ENCODE results near the gene ANKRD33. TPM values are rescaled to one million over a fixed set of nuclear protein-coding genes. Genes with fewer than 3 reads are reported as not detected.

Gene ANKRD33
- polyA plus RNA-seq, 1 of the 3 experiments (the other 2 are of a cell fraction), result not detected

- H3F3A ChIP-seq (replicated peaks; ENCODE audit: insufficient read depth), result no peaks in the 10 kb centered on the region
- no peaks in the 10 kb centered on the region for H3K79me2 ChIP-seq (ENCODE audit: insufficient read depth)
- no peak overlapping the region for H2AFZ ChIP-seq (ENCODE audit: low read depth)
- H3K4me1 ChIP-seq (ENCODE audit: control insufficient read depth in 1 of 2, insufficient read depth in 2 of 2, low read depth in 1 of 2, low read length in 1 of 2), result peaks cover 0 to 68% of the 10 kb centered on the region in 2 experiments; a peak in 2 of 4 replicates
- peaks cover 15% of the 10 kb centered on the region; the same call in 1 of the 2 replicates for H3K27me3 ChIP-seq (ENCODE audit: insufficient read depth)
- POLR2A ChIA-PET, result no interaction called here
- no peaks in the 10 kb centered on the region for H3K9me2 ChIP-seq
- no peak overlapping the region for H3K4me2 ChIP-seq
- no peak overlapping the region for H3K4me3 ChIP-seq (ENCODE audit: low read depth in 2 of 2, low read length in 1 of 2)
- H3K36me3 ChIP-seq (replicated peaks in 1 of 2; ENCODE audit: control insufficient read depth in 1 of 2, insufficient read depth in 2 of 2, low read length in 1 of 2), result no peaks in the 10 kb centered on the region
- WGBS (ENCODE audit: low lambda C conversion rate), result 60% methylated on average over 6 of the region's 6 CpGs
- H4K20me1 ChIP-seq (ENCODE audit: insufficient read depth), result no peaks in the 10 kb centered on the region
- CTCF ChIA-PET, result interaction anchor here (1.1 to 2.6 kb wide), 5 partner anchors 18 to 421 kb away, joined by 3 to 12 read pairs (median 9); no protein-coding TSS in a partner anchor
- TF ChIP-seq ZBTB33 (IDR thresholded peaks at IDR 0.05; ENCODE audit: borderline replicate concordance, low read depth) (no peak), CTCF (IDR thresholded peaks at IDR 0.05) (no peak)
- H3K27ac ChIP-seq (ENCODE audit: low read depth in 2 of 2, low read length in 1 of 2), result no peak overlapping the region
- H3K9ac ChIP-seq, result no peak overlapping the region
- no peaks in the 10 kb centered on the region for H3K9me3 ChIP-seq
- no peak for DNase-seq
Observed at GRCh38 chr12:51841727-51842126, 46.2 kb upstream of the ANKRD33 start.

GRCh38 chr12:51844854-51845253 lies 43.0 kb upstream of the ANKRD33 start:
- H3K4me3 ChIP-seq (ENCODE audit: low read depth in 2 of 2, low read length in 1 of 2), result no peak overlapping the region
- WGBS (ENCODE audit: low lambda C conversion rate), result 86% methylated on average over 4 of the region's 4 CpGs
- H3K9me2 ChIP-seq, result no peaks in the 10 kb centered on the region
- no peak for DNase-seq
- no peak overlapping the region for H2AFZ ChIP-seq (ENCODE audit: low read depth)
- POLR2A ChIA-PET, result interaction anchor here (0.6 to 1.2 kb wide), 2 partner anchors 20 to 21 kb away, joined by 3 to 4 read pairs; no protein-coding TSS in a partner anchor
- H3K9me3 ChIP-seq, result no peaks in the 10 kb centered on the region
- no peak overlapping the region for H3K4me2 ChIP-seq
- H3K9ac ChIP-seq, result no peak overlapping the region
- TF ChIP-seq NRF1 (IDR thresholded peaks at IDR 0.05; ENCODE audit: low read depth, low read length) (no peak), RXRA (IDR thresholded peaks at IDR 0.05; ENCODE audit: borderline replicate concordance, low read depth) (no peak)
- peaks cover 0 to 46% of the 10 kb centered on the region in 2 experiments; a peak in 2 of 4 replicates for H3K4me1 ChIP-seq (ENCODE audit: control insufficient read depth in 1 of 2, insufficient read depth in 2 of 2, low read depth in 1 of 2, low read length in 1 of 2)
- H3K27ac ChIP-seq (ENCODE audit: low read depth in 2 of 2, low read length in 1 of 2), result peak overlapping the region in 1 of 2 experiments; percentile 90; a peak in 2 of 4 replicates
- no peaks in the 10 kb centered on the region for H3F3A ChIP-seq (replicated peaks; ENCODE audit: insufficient read depth)
- H3K79me2 ChIP-seq (ENCODE audit: insufficient read depth), result no peaks in the 10 kb centered on the region
- peaks cover 15% of the 10 kb centered on the region; the same call in 1 of the 2 replicates for H3K27me3 ChIP-seq (ENCODE audit: insufficient read depth)
- no peaks in the 10 kb centered on the region for H3K36me3 ChIP-seq (replicated peaks in 1 of 2; ENCODE audit: control insufficient read depth in 1 of 2, insufficient read depth in 2 of 2, low read length in 1 of 2)
- H4K20me1 ChIP-seq (ENCODE audit: insufficient read depth), result no peaks in the 10 kb centered on the region
- CTCF ChIA-PET, result interaction anchor here (1.0 to 3.5 kb wide), 8 partner anchors 8 to 424 kb away, joined by 3 to 16 read pairs (median 4); no protein-coding TSS in a partner anchor

- Histone ChIP-seq H3K4me1 (ENCODE audit: control insufficient read depth in 1 of 2, insufficient read depth in 2 of 2, low read depth in 1 of 2, low read length in 1 of 2) (peaks cover 0 to 49% of the 10 kb centered on the region in 2 experiments; a peak in 2 of 4 replicates), H3K4me3 (ENCODE audit: low read depth in 2 of 2, low read length in 1 of 2) (no peak overlapping the region), H4K20me1 (ENCODE audit: insufficient read depth) (no peaks in the 10 kb centered on the region), H3F3A (replicated peaks; ENCODE audit: insufficient read depth) (no peaks in the 10 kb centered on the region), H3K79me2 (ENCODE audit: insufficient read depth) (no peaks in the 10 kb centered on the region), H3K36me3 (replicated peaks in 1 of 2; ENCODE audit: control insufficient read depth in 1 of 2, insufficient read depth in 2 of 2, low read length in 1 of 2) (no peaks in the 10 kb centered on the region), H2AFZ (ENCODE audit: low read depth) (no peak overlapping the region), H3K9me3 (no peaks in the 10 kb centered on the region), H3K27me3 (ENCODE audit: insufficient read depth) (peaks cover 15% of the 10 kb centered on the region; the same call in 1 of the 2 replicates), H3K9me2 (no peaks in the 10 kb centered on the region), H3K9ac (no peak overlapping the region), H3K4me2 (no peak overlapping the region), H3K27ac (ENCODE audit: low read depth in 2 of 2, low read length in 1 of 2) (peak overlapping the region in 1 of 2 experiments; percentile 90; a peak in 2 of 4 replicates)
- POLR2A ChIA-PET, result interaction anchor here (0.6 to 1.2 kb wide), 2 partner anchors 19 to 22 kb away, joined by 3 to 4 read pairs; no protein-coding TSS in a partner anchor
- DNase-seq, result peak; percentile 73
- CTCF ChIA-PET, result interaction anchor here (0.5 to 3.5 kb wide), 11 partner anchors 8 to 424 kb away, joined by 3 to 16 read pairs (median 4); no protein-coding TSS in a partner anchor
- 41% methylated on average over 7 of the region's 7 CpGs for WGBS (ENCODE audit: low lambda C conversion rate)
- TF ChIP-seq RAD21 (IDR thresholded peaks at IDR 0.05; ENCODE audit: low read length), result no peak
- TF ChIP-seq RCOR1 (IDR thresholded peaks at IDR 0.05; ENCODE audit: low read length), result peak; percentile 26; the same call in 1 of the 2 replicates
- TF ChIP-seq MAX (IDR thresholded peaks at IDR 0.05; ENCODE audit: low read depth), result no peak
- no peak for TF ChIP-seq PBX3 (IDR thresholded peaks at IDR 0.05)
- no peak for TF ChIP-seq ELF1 (IDR thresholded peaks at IDR 0.05)
- no peak for TF ChIP-seq FOXM1 (IDR thresholded peaks at IDR 0.05; ENCODE audit: low read depth)
- no peak for TF ChIP-seq FOSL2 (IDR thresholded peaks at IDR 0.05; ENCODE audit: borderline replicate concordance, low read depth)
- no peak for TF ChIP-seq SMC3 (IDR thresholded peaks at IDR 0.05; ENCODE audit: low read depth, low read length)
- TF ChIP-seq NRF1 (IDR thresholded peaks at IDR 0.05; ENCODE audit: low read depth, low read length), result no peak
- TF ChIP-seq, protein P1, sequence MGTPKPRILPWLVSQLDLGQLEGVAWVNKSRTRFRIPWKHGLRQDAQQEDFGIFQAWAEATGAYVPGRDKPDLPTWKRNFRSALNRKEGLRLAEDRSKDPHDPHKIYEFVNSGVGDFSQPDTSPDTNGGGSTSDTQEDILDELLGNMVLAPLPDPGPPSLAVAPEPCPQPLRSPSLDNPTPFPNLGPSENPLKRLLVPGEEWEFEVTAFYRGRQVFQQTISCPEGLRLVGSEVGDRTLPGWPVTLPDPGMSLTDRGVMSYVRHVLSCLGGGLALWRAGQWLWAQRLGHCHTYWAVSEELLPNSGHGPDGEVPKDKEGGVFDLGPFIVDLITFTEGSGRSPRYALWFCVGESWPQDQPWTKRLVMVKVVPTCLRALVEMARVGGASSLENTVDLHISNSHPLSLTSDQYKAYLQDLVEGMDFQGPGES (IDR thresholded peaks at IDR 0.05; ENCODE audit: low read depth, low read length), result no peak
- no peak for TF ChIP-seq EZH2phosphoT487 (IDR thresholded peaks at IDR 0.05; ENCODE audit: borderline replicate concordance, low read depth)
Observed at GRCh38 chr12:51845482-51845881, 42.4 kb upstream of the ANKRD33 start.

Data from SK-N-SH (cell line).